HEK293 (cell line): ENCODE results near the gene KCNE1.

ENCODE experiments used
- YY1 ChIP-seq: fragments of 450-650 bp; formaldehyde crosslinking; IDR thresholded peaks from 2 replicates; pipeline ENCODE4 v1.5.1; 2018; ENCODE audit warnings: missing biosample characterization, missing genetic modification characterization
- ZBTB1 ChIP-seq: fragments of 450-650 bp; formaldehyde crosslinking; IDR thresholded peaks from 2 replicates; pipeline ENCODE4 v1.5.1; 2016; ENCODE audit warnings: missing biosample characterization, missing genetic modification characterization
- ZBTB7A ChIP-seq: fragments of 450-650 bp; formaldehyde crosslinking; IDR thresholded peaks from 2 replicates; pipeline ENCODE4 v1.5.1; 2016; ENCODE audit warnings: low read depth, missing biosample characterization, missing genetic modification characterization
- ZNF114 ChIP-seq: fragments of 450-650 bp; formaldehyde crosslinking; IDR thresholded peaks from 2 replicates; pipeline ENCODE4 v1.5.0; 2017; ENCODE audit warnings: missing biosample characterization, missing genetic modification characterization

DNA sequence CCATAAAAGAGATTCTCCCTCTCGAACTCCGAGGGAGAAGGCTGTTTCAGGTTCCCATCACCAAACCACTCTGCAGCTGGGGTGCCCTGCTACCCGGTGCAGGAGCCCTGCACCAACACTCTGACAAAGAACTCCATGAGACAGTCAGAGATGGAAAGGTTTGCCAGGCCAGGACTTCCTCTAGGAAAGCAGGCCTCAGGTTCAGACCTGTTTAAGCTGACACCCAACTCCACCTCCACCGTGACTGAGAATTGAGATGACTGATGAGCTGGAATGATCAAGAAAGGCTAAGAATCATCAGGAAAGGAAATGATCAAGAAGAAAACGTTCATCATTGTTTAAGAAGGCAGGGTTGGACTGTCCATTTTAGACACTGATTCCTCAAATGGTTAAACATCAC, 46.2 kb upstream of the KCNE1 start:
- TF ChIP-seq ZNF114 (no peak), ZBTB7A (tag by site-specific recombination) (no peak), YY1 (no peak), ZBTB1 (tag by site-specific recombination) (no peak)
